ENCODE data around the gene PA2G4.
A peak's percentile ranks its signal among the peaks of the same experiment; 100 is the strongest.

- TF ChIP-seq POLR2AphosphoS5 (IDR thresholded peaks at IDR 0.05; ENCODE audit: low read depth, low read length) (peak; percentile 100), POLR2A (IDR thresholded peaks at IDR 0.05; ENCODE audit: low read depth, low read length) (peak; percentile 99), TAF1 (IDR thresholded peaks at IDR 0.05; ENCODE audit: low read depth, low read length) (peak; percentile 28; the same call in 1 of the 2 replicates), POU2F2 (IDR thresholded peaks at IDR 0.05; ENCODE audit: low read depth, low read length) (peak; percentile 98)
Measured at GRCh38 chr12:56117778-56118687, 13.7 kb downstream of the PA2G4 start, which contains the start of gene ZC3H10.
